Keratinocyte (primary cell): ENCODE data around the gene CAPZB. TPM values are rescaled to one million over a fixed set of nuclear protein-coding genes. Genes with fewer than 3 reads are reported as not detected.

Experiments
- DNase-seq: peaks from one replicate; pipeline ENCODE4 v3.0.0-alpha.2; 2011; ENCODE audit warnings: low read depth, missing footprints, low spot score
- FAIRE-seq: peaks from 2 replicates; lab custom pipeline; 2011; peaks lifted over from hg19 to GRCh38; lab: Jason Lieb, UNC
- H2AFZ ChIP-seq: 2 replicates; pipeline ENCODE4 v1.6.0; 2012; ENCODE audit warnings: low read length, control low read depth, inconsistent platforms; ENCODE audit not compliant: control insufficient read depth
- H3K27ac ChIP-seq: 2 replicates; pipeline ENCODE4 v1.5.1; 2011; ENCODE audit warnings: low read length; ENCODE audit not compliant: control insufficient read depth, insufficient read depth
- H3K27me3 ChIP-seq: 3 replicates; pipeline ENCODE4 v1.6.0; 2011; ENCODE audit warnings: low read length; ENCODE audit not compliant: control insufficient read depth, insufficient read depth; ENCODE audit errors: extremely low read depth
- H3K36me3 ChIP-seq, 2 experiments: 2 replicates in 1 of 2; 3 replicates in 1 of 2; pipeline ENCODE4 v1.5.1; 2011; ENCODE audit warnings: low read length in 2 of 2, mild to moderate bottlenecking in 1 of 2; ENCODE audit not compliant: control insufficient read depth in 2 of 2, insufficient read depth in 2 of 2; ENCODE audit errors: extremely low read depth in 1 of 2
- H3K4me1 ChIP-seq: 3 replicates; pipeline ENCODE4 v1.5.1; 2011; ENCODE audit warnings: low read length; ENCODE audit not compliant: control insufficient read depth, insufficient read depth; ENCODE audit errors: extremely low read depth
- H3K4me2 ChIP-seq: 3 replicates; pipeline ENCODE4 v1.6.0; 2011; ENCODE audit warnings: low read depth, low read length; ENCODE audit not compliant: control insufficient read depth, insufficient read depth; ENCODE audit errors: extremely low read depth
- H3K4me3 ChIP-seq, 3 experiments: fragments of 200-600 bp in 1 of 3; sonication (generic) in 1 of 3; 2 replicates in 2 of 3; 3 replicates in 1 of 3; pipeline ENCODE4 v1.5.1; 2011 to 2016; ENCODE audit warnings: low read length in 3 of 3, mild to moderate bottlenecking in 3 of 3, control low read depth in 2 of 3, inconsistent platforms in 1 of 3, low read depth in 1 of 3, mixed read lengths in 1 of 3, mixed run types in 1 of 3, moderate library complexity in 1 of 3; ENCODE audit not compliant: control insufficient read depth in 2 of 3, insufficient read depth in 2 of 3; ENCODE audit errors: extremely low read depth in 1 of 3
- H3K79me2 ChIP-seq: 2 replicates; pipeline ENCODE4 v1.6.0; 2012; ENCODE audit warnings: low read length; ENCODE audit not compliant: control insufficient read depth, insufficient read depth
- H3K9ac ChIP-seq: 3 replicates; pipeline ENCODE4 v1.6.0; 2011; ENCODE audit warnings: low read length; ENCODE audit not compliant: control insufficient read depth, insufficient read depth; ENCODE audit errors: extremely low read depth
- H3K9me1 ChIP-seq: 3 replicates; pipeline ENCODE4 v1.6.0; 2011; ENCODE audit warnings: low read length; ENCODE audit not compliant: control insufficient read depth, insufficient read depth; ENCODE audit errors: extremely low read depth
- H3K9me3 ChIP-seq: 2 replicates; pipeline ENCODE4 v1.5.1; 2012; ENCODE audit warnings: low read depth, low read length; ENCODE audit not compliant: control insufficient read depth
- H4K20me1 ChIP-seq: 3 replicates; pipeline ENCODE4 v1.6.0; 2011; ENCODE audit warnings: low read length; ENCODE audit not compliant: control insufficient read depth, insufficient read depth; ENCODE audit errors: extremely low read depth
- CTCF ChIP-seq, 3 experiments: IDR thresholded peaks in 1 of 3; conservative IDR thresholded peaks in 1 of 3; optimal IDR thresholded peaks in 1 of 3; 2 replicates in 2 of 3; 3 replicates in 1 of 3; pipeline versions ENCODE3 to v1.5.1; 2011; ENCODE audit warnings: low read length in 3 of 3, mild to moderate bottlenecking in 3 of 3, moderate library complexity in 2 of 3, control low read depth in 1 of 3, inconsistent platforms in 1 of 3; ENCODE audit not compliant: insufficient read depth in 2 of 3; ENCODE audit errors: extremely low read depth in 1 of 3
- EZH2 ChIP-seq: IDR thresholded peaks from one replicate; pipeline ENCODE4 v1.6.1; 2012; ENCODE audit warnings: inconsistent platforms, mild to moderate bottlenecking, low read length, moderate library complexity
- dilution Hi-C: fragments of 300-500 bp; cut with MboI; formaldehyde crosslinking; loops from one replicate; pipeline ENCODE4 v1.7.0; 2020; ENCODE audit warnings: low sequenced_read_pairs; ENCODE audit not compliant: extremely low pct_ligation_motif_present
- polyA plus RNA-seq, 5 experiments: library from polyadenylated mRNA; depleted of rRNA in 3 of 5; stranded (reverse) in 3 of 5; stranded (forward) in 1 of 5; unstranded in 1 of 5; fragments of >200 nt; gene quantifications; 1 replicate in 1 of 5; 2 replicates in 3 of 5; 3 replicates in 1 of 5; pipeline versions ENCODE4 v1.2.1 to v1.2.3, GENCODE V29; 2011 to 2012; ENCODE audit warnings: missing spikeins in 2 of 5, low read depth in 1 of 5, low replicate concordance in 1 of 5

CAPZB gene
- polyA plus RNA-seq, 1 donor (not counting 4 experiments of a cell fraction or from before 2014, with no cell fraction given) = 193 TPM

- H3K9me3 ChIP-seq = no peaks in the 10 kb centered on the region
- dilution Hi-C loops = no loop called here
- no peak for TF ChIP-seq CTCF (optimal IDR thresholded peaks at IDR 0.05 in 1 of 3, IDR thresholded peaks at IDR 0.05 in 1 of 3, conservative IDR thresholded peaks at IDR 0.05 in 1 of 3; ENCODE audit: extremely low read depth in 1 of 3, insufficient read depth in 2 of 3, low read length in 3 of 3)
- peaks cover 0 to 25% of the 10 kb centered on the region in 2 experiments for H3K36me3 ChIP-seq
- H3K9ac ChIP-seq = no peak overlapping the region
- DNase-seq = no peak
- peaks cover 3% of the 10 kb centered on the region for H4K20me1 ChIP-seq
- no peaks in the 10 kb centered on the region for H3K9me1 ChIP-seq
- H3K4me3 ChIP-seq = no peak overlapping the region
- H2AFZ ChIP-seq = no peak overlapping the region
- no peaks in the 10 kb centered on the region for H3K27me3 ChIP-seq
- H3K79me2 ChIP-seq = no peaks in the 10 kb centered on the region
- no peaks in the 10 kb centered on the region for H3K4me1 ChIP-seq
- H3K27ac ChIP-seq = no peak overlapping the region
- no peak overlapping the region for H3K4me2 ChIP-seq
- no peak for FAIRE-seq
Observed at GRCh38 chr1:19326748-19327065, 158.6 kb downstream of the CAPZB start.

- DNase-seq (no peak), FAIRE-seq (no peak)
- H3K36me3 ChIP-seq = peaks cover 0 to 25% of the 10 kb centered on the region in 2 experiments
- H3K9me3 ChIP-seq = no peaks in the 10 kb centered on the region
- H3K4me2 ChIP-seq = no peak overlapping the region
- H4K20me1 ChIP-seq = peaks cover 3% of the 10 kb centered on the region
- no peak overlapping the region for H3K4me3 ChIP-seq
- no peaks in the 10 kb centered on the region for H3K4me1 ChIP-seq
- H3K79me2 ChIP-seq = no peaks in the 10 kb centered on the region
- H3K27me3 ChIP-seq = no peaks in the 10 kb centered on the region
- TF ChIP-seq EZH2 (no peak), CTCF (optimal IDR thresholded peaks at IDR 0.05 in 1 of 3, IDR thresholded peaks at IDR 0.05 in 1 of 3, conservative IDR thresholded peaks at IDR 0.05 in 1 of 3; ENCODE audit: extremely low read depth in 1 of 3, insufficient read depth in 2 of 3, low read length in 3 of 3) (no peak)
- no peak overlapping the region for H2AFZ ChIP-seq
- no peaks in the 10 kb centered on the region for H3K9me1 ChIP-seq
- H3K27ac ChIP-seq = no peak overlapping the region
- dilution Hi-C loops = no loop called here
- H3K9ac ChIP-seq = no peak overlapping the region
Observed at GRCh38 chr1:19325958-19326747, 159.2 kb downstream of the CAPZB start.
